EH (cell line): ENCODE measurements around the gene SIK1.

Experiments
- DNase-seq: peaks from one replicate; pipeline ENCODE4 v3.0.0-alpha.2; 2015; ENCODE audit warnings: low read depth

The SIK1 gene

GRCh38 chr21:43367296-43367695 lies 59.6 kb downstream of the SIK1 start:
- no peak for DNase-seq

- DNase-seq = no peak
Measured at GRCh38 chr21:43366656-43367055, 60.3 kb downstream of the SIK1 start.

- no peak for DNase-seq
Measured at GRCh38 chr21:43365611-43366426, 61.1 kb downstream of the SIK1 start.

GRCh38 chr21:43364851-43365424 lies 62.0 kb downstream of the SIK1 start:
- no peak for DNase-seq
